Endothelial cell of umbilical vein (primary cell): ENCODE results near the gene KRCC1.

Source experiments
- EZH2 ChIP-seq: IDR thresholded peaks from 2 replicates; pipeline ENCODE4 v1.6.1; 2012; ENCODE audit warnings: borderline replicate concordance, low read depth, mild to moderate bottlenecking, moderate library complexity, low read length, inconsistent platforms; ENCODE audit not compliant: severe bottlenecking
- GATA2 ChIP-seq: IDR thresholded peaks from 2 replicates; pipeline ENCODE4 v1.7.0; 2011; ENCODE audit warnings: low read depth, mild to moderate bottlenecking, moderate library complexity, mixed read lengths, low read length; ENCODE audit not compliant: insufficient read length, insufficient read depth
- MYC ChIP-seq: IDR thresholded peaks from one replicate; pipeline ENCODE4 v1.6.1; 2011; ENCODE audit warnings: mild to moderate bottlenecking, low read depth, low read length
- TF ChIP-seq, protein P1 (sequence below), 2 donors: IDR thresholded peaks; 1 replicate in 1 of 2; 2 replicates in 1 of 2; pipeline ENCODE4 v1.5.1; 2011; ENCODE audit warnings: low read length in 2 of 2, mild to moderate bottlenecking in 2 of 2, moderate library complexity in 2 of 2, control low read depth in 1 of 2, inconsistent platforms in 1 of 2, low read depth in 1 of 2; ENCODE audit not compliant: insufficient read depth in 1 of 2; ENCODE audit errors: extremely low read depth in 1 of 2

- TF ChIP-seq, protein P1, sequence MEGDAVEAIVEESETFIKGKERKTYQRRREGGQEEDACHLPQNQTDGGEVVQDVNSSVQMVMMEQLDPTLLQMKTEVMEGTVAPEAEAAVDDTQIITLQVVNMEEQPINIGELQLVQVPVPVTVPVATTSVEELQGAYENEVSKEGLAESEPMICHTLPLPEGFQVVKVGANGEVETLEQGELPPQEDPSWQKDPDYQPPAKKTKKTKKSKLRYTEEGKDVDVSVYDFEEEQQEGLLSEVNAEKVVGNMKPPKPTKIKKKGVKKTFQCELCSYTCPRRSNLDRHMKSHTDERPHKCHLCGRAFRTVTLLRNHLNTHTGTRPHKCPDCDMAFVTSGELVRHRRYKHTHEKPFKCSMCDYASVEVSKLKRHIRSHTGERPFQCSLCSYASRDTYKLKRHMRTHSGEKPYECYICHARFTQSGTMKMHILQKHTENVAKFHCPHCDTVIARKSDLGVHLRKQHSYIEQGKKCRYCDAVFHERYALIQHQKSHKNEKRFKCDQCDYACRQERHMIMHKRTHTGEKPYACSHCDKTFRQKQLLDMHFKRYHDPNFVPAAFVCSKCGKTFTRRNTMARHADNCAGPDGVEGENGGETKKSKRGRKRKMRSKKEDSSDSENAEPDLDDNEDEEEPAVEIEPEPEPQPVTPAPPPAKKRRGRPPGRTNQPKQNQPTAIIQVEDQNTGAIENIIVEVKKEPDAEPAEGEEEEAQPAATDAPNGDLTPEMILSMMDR (IDR thresholded peaks at IDR 0.05; ENCODE audit: extremely low read depth in 1 of 2, insufficient read depth in 1 of 2, low read depth in 1 of 2, low read length in 2 of 2) = no peak
- no peak for TF ChIP-seq MYC
- no peak for TF ChIP-seq EZH2
- TF ChIP-seq GATA2 = no peak
Measured at GRCh38 chr2:88016960-88017779, 38.4 kb downstream of the KRCC1 start.
